H1 (cell line): ENCODE data around the gene GP1BB. TPM values are rescaled to one million over a fixed set of nuclear protein-coding genes. Genes with fewer than 3 reads are reported as not detected.

Experiments
- CTCF ChIA-PET: fragments of 300-600 bp; sonication (Branson Sonifier 250); formaldehyde crosslinking; loops from one replicate; lab custom pipeline; 2021; ENCODE audit not compliant: partially characterized antibody; lab: Charles Lee
- POLR2A ChIA-PET: fragments of 300-600 bp; sonication (Branson Sonifier 250); formaldehyde crosslinking; loops from one replicate; lab custom pipeline; 2021; ENCODE audit warnings: inconsistent platforms; ENCODE audit not compliant: partially characterized antibody; lab: Charles Lee
- DNase-seq, 2 experiments: peaks; one replicate each; pipeline versions ENCODE4 v3.0.0 to v3.0.0-alpha.2; 2010 to 2022; ENCODE audit warnings: low spot score in 2 of 2, low read depth in 1 of 2, mixed read lengths in 1 of 2
- FAIRE-seq: peaks from 2 replicates; lab custom pipeline; 2011; peaks lifted over from hg19 to GRCh38; lab: Jason Lieb, UNC
- H2AFZ ChIP-seq: 2 replicates; pipeline ENCODE4 v1.8.1; 2012; ENCODE audit warnings: low read length, inconsistent platforms
- H2AK5ac ChIP-seq: 2 replicates; pipeline ENCODE4 v1.6.1; 2013; ENCODE audit warnings: low read depth, low read length
- H2BK120ac ChIP-seq: replicated peaks from 2 replicates; pipeline ENCODE3; 2013; ENCODE audit warnings: low read depth, low read length, inconsistent platforms
- H2BK12ac ChIP-seq: 2 replicates; pipeline ENCODE4 v1.6.1; 2013; ENCODE audit warnings: low read depth, low read length
- H2BK15ac ChIP-seq: 2 replicates; pipeline ENCODE4 v1.6.1; 2013; ENCODE audit warnings: low read length
- H2BK20ac ChIP-seq: 2 replicates; pipeline ENCODE4 v1.6.1; 2013; ENCODE audit warnings: low read length
- H2BK5ac ChIP-seq: 2 replicates; pipeline ENCODE4 v1.6.1; 2013; ENCODE audit warnings: low read depth, low read length
- H3K14ac ChIP-seq: 2 replicates; pipeline ENCODE4 v1.6.1; 2013; ENCODE audit warnings: inconsistent platforms; ENCODE audit not compliant: insufficient read length
- H3K18ac ChIP-seq: 2 replicates; pipeline ENCODE4 v1.6.1; 2013; ENCODE audit warnings: low read length; ENCODE audit errors: extremely low read depth
- H3K23ac ChIP-seq: 2 replicates; pipeline ENCODE4 v1.6.1; 2013; ENCODE audit warnings: inconsistent platforms; ENCODE audit not compliant: insufficient read length
- H3K23me2 ChIP-seq: 2 replicates; pipeline ENCODE4 v1.6.1; 2013; ENCODE audit warnings: low read depth, low read length
- H3K27ac ChIP-seq: 2 replicates; pipeline ENCODE4 v1.6.1; 2011; ENCODE audit warnings: low read depth, low read length, inconsistent platforms
- H3K27me3 ChIP-seq, 4 experiments: replicated peaks in 1 of 4; 1 replicate in 1 of 4; 2 replicates in 3 of 4; pipeline versions ENCODE4 v1.6.1 to v1.8.1; 2011 to 2013; ENCODE audit warnings: low read length in 3 of 4, mild to moderate bottlenecking in 3 of 4, inconsistent platforms in 2 of 4, mixed read lengths in 2 of 4, moderate library complexity in 1 of 4; ENCODE audit not compliant: control insufficient read depth in 3 of 4, insufficient read depth in 3 of 4; ENCODE audit errors: extremely low read depth in 1 of 4
- H3K36me3 ChIP-seq, 4 experiments: 2 replicates each; pipeline versions ENCODE4 v1.6.1 to v1.8.1; 2011 to 2013; ENCODE audit warnings: mild to moderate bottlenecking in 4 of 4, low read length in 3 of 4, moderate library complexity in 2 of 4, control low read depth in 1 of 4, inconsistent platforms in 1 of 4; ENCODE audit not compliant: insufficient read depth in 4 of 4, control insufficient read depth in 2 of 4
- H3K4ac ChIP-seq: replicated peaks from 2 replicates; pipeline ENCODE3; 2013; ENCODE audit warnings: low read length, low read depth, mixed read lengths, inconsistent platforms; ENCODE audit not compliant: insufficient read length
- H3K4me1 ChIP-seq, 4 experiments: replicated peaks in 1 of 4; 1 replicate in 1 of 4; 2 replicates in 3 of 4; pipeline versions ENCODE4 v1.6.1 to v1.8.1; 2011 to 2013; ENCODE audit warnings: low read length in 3 of 4, inconsistent platforms in 2 of 4, mixed read lengths in 1 of 4; ENCODE audit not compliant: insufficient read depth in 4 of 4, control insufficient read depth in 3 of 4
- H3K4me2 ChIP-seq, 2 experiments: 2 replicates each; pipeline versions ENCODE4 v1.6.1 to v1.8.1; 2011 to 2013; ENCODE audit warnings: low read depth in 2 of 2, low read length in 2 of 2, control low read depth in 1 of 2, inconsistent platforms in 1 of 2, mild to moderate bottlenecking in 1 of 2; ENCODE audit not compliant: insufficient read depth in 1 of 2
- H3K4me3 ChIP-seq, 4 experiments: fragments of 200-600, 300-600 bp in 1 of 4; sonication (generic), shearing (Covaris generic), sonication (Bioruptor Twin) in 1 of 4; 2 replicates each; pipeline versions ENCODE4 v1.5.1 to v1.8.1; 2011 to 2016; ENCODE audit warnings: low read length in 4 of 4, low read depth in 3 of 4, control low read depth in 2 of 4, inconsistent platforms in 2 of 4, mild to moderate bottlenecking in 2 of 4, mixed read lengths in 1 of 4, moderate library complexity in 1 of 4; ENCODE audit not compliant: insufficient read depth in 2 of 4; ENCODE audit errors: extremely low read depth in 1 of 4
- H3K56ac ChIP-seq: replicated peaks from 2 replicates; pipeline ENCODE3; 2013; ENCODE audit warnings: low read depth, mild to moderate bottlenecking, mixed read lengths, low read length, inconsistent platforms; ENCODE audit not compliant: insufficient read length
- H3K79me1 ChIP-seq: 2 replicates; pipeline ENCODE4 v1.6.1; 2013; ENCODE audit warnings: low read depth, low read length, control low read depth
- H3K79me2 ChIP-seq, 2 experiments: 2 replicates each; pipeline versions ENCODE4 v1.6.1 to v1.8.1; 2012 to 2013; ENCODE audit warnings: low read length in 2 of 2, mild to moderate bottlenecking in 2 of 2, inconsistent platforms in 1 of 2; ENCODE audit not compliant: insufficient read depth in 2 of 2, control insufficient read depth in 1 of 2
- H3K9ac ChIP-seq, 4 experiments: replicated peaks in 1 of 4; 1 replicate in 1 of 4; 2 replicates in 3 of 4; pipeline versions ENCODE4 v1.6.1 to v1.8.1; 2011 to 2013; ENCODE audit warnings: low read depth in 3 of 4, low read length in 3 of 4, control low read depth in 2 of 4, mild to moderate bottlenecking in 2 of 4, moderate library complexity in 2 of 4, inconsistent platforms in 1 of 4; ENCODE audit errors: extremely low read depth in 1 of 4
- H3K9me3 ChIP-seq, 2 experiments: 2 replicates each; pipeline versions ENCODE4 v1.6.1 to v1.8.1; 2012 to 2013; ENCODE audit warnings: mild to moderate bottlenecking in 2 of 2, moderate library complexity in 2 of 2, control low read depth in 1 of 2, inconsistent platforms in 1 of 2, low read depth in 1 of 2, low read length in 1 of 2, mixed read lengths in 1 of 2; ENCODE audit not compliant: insufficient read depth in 2 of 2
- H4K20me1 ChIP-seq, 2 experiments: replicated peaks in 1 of 2; 2 replicates each; pipeline versions ENCODE3 to v1.8.1; 2011 to 2013; ENCODE audit warnings: inconsistent platforms in 2 of 2, low read length in 2 of 2, mild to moderate bottlenecking in 1 of 2; ENCODE audit not compliant: insufficient read depth in 2 of 2, control insufficient read depth in 1 of 2
- H4K5ac ChIP-seq: 2 replicates; pipeline ENCODE4 v1.6.1; 2013; ENCODE audit warnings: low read length, low read depth, mixed read lengths, inconsistent platforms; ENCODE audit not compliant: insufficient read length
- H4K8ac ChIP-seq: 2 replicates; pipeline ENCODE4 v1.8.0; 2013; ENCODE audit warnings: mild to moderate bottlenecking, moderate library complexity, low read length, inconsistent platforms; ENCODE audit not compliant: insufficient read depth; ENCODE audit errors: extremely low read depth
- H4K91ac ChIP-seq: replicated peaks from 2 replicates; pipeline ENCODE3; 2013; ENCODE audit warnings: low read length, mixed read lengths, inconsistent platforms; ENCODE audit not compliant: insufficient read length
- EZH2 ChIP-seq: fragments of 200-600 bp; sonication (generic); IDR thresholded peaks from 2 replicates; pipeline ENCODE4 v1.7.1; 2012; ENCODE audit warnings: low read depth, mild to moderate bottlenecking, moderate library complexity, low read length, inconsistent platforms; ENCODE audit not compliant: severe bottlenecking
- GABPA ChIP-seq: IDR thresholded peaks from 2 replicates; pipeline ENCODE4 v1.6.1; 2011; ENCODE audit warnings: mild to moderate bottlenecking, low read length, moderate library complexity, borderline replicate concordance; ENCODE audit not compliant: insufficient read depth
- GTF2F1 ChIP-seq: IDR thresholded peaks from 2 replicates; pipeline ENCODE4 v1.6.1; 2012; ENCODE audit warnings: low read depth, low read length, improper control_type of control experiment, borderline replicate concordance
- POLR2AphosphoS5 ChIP-seq: IDR thresholded peaks from 2 replicates; pipeline ENCODE4 v1.6.1; 2011; ENCODE audit warnings: low read depth, low read length
- POU5F1 ChIP-seq: IDR thresholded peaks from 2 replicates; pipeline ENCODE4 v1.6.1; 2011; ENCODE audit warnings: low read depth, mild to moderate bottlenecking, low read length, moderate library complexity
- SAP30 ChIP-seq: fragments of 300-600 bp; sonication (generic); IDR thresholded peaks from 2 replicates; pipeline ENCODE4 v1.7.1; 2012; ENCODE audit warnings: low read length, moderate library complexity, mild to moderate bottlenecking, inconsistent platforms; ENCODE audit not compliant: insufficient read depth, insufficient replicate concordance
- SIN3A ChIP-seq, 2 experiments: IDR thresholded peaks in 1 of 2; conservative IDR thresholded peaks in 1 of 2; 2 replicates each; pipeline ENCODE4 v1.6.1; 2011 to 2012; ENCODE audit warnings: low read length in 2 of 2, improper control_type of control experiment in 1 of 2, low read depth in 1 of 2, mild to moderate bottlenecking in 1 of 2
- SP2 ChIP-seq: IDR thresholded peaks from 2 replicates; pipeline ENCODE4 v1.6.1; 2012; ENCODE audit warnings: mild to moderate bottlenecking, low read length, inconsistent platforms
- TAF1 ChIP-seq: IDR thresholded peaks from 2 replicates; pipeline ENCODE4 v1.6.1; 2011; ENCODE audit warnings: mild to moderate bottlenecking, low read depth, low read length
- WGBS, 2 experiments: shearing (Covaris generic) in 1 of 2; methylation state at CpG; one replicate each; pipeline versions ENCODE4 v1.1.6 to v1.1.7; 2013 to 2015; ENCODE audit warnings: low lambda C conversion rate in 2 of 2, mixed read lengths in 2 of 2, inconsistent platforms in 1 of 2, low coverage in 1 of 2, missing lambda C conversion rate in 1 of 2; ENCODE audit not compliant: insufficient replicate concordance in 2 of 2, insufficient coverage in 1 of 2, insufficient read length in 1 of 2; ENCODE audit errors: extremely low coverage in 1 of 2, missing lambda C conversion rate in 1 of 2; 5-methylcytosine and 5-hydroxymethylcytosine counted together
- polyA plus RNA-seq, 7 experiments: library from polyadenylated mRNA; depleted of rRNA in 3 of 7; stranded (reverse) in 5 of 7; unstranded in 2 of 7; fragments of >200 nt in 5 of 7; fragments of 200-250 nt in 2 of 7; gene quantifications; 1 replicate in 5 of 7; 2 replicates in 1 of 7; 4 replicates in 1 of 7; pipeline versions ENCODE4 v1.2.1 to v1.2.3, GENCODE V29; 2011 to 2013; ENCODE audit warnings: missing spikeins in 2 of 7, mixed read lengths in 2 of 7
- total RNA-seq: library from RNA; stranded (reverse); fragmentation: NEBNext Ultra II Directional; extraction: Animal tissue kit (Norgen Biotek cat#: 25700); gene quantifications from 2 replicates; pipeline ENCODE4 v1.2.1, GENCODE V29; 2021
- TF ChIP-seq, protein P1 (sequence below): IDR thresholded peaks from 2 replicates; pipeline ENCODE4 v1.6.1; 2011; ENCODE audit warnings: low read depth, mild to moderate bottlenecking, low read length; ENCODE audit not compliant: insufficient read depth
- TF ChIP-seq, protein P2 (sequence below): IDR thresholded peaks from 2 replicates; pipeline ENCODE4 v1.6.1; 2012; ENCODE audit warnings: inconsistent platforms

The GP1BB gene
- total and polyA plus RNA-seq, 2 of the 8 experiments (the other 6 are each of a cell fraction or from before 2014, with no cell fraction given), result 0.36 TPM; not detected in 1

DNA sequence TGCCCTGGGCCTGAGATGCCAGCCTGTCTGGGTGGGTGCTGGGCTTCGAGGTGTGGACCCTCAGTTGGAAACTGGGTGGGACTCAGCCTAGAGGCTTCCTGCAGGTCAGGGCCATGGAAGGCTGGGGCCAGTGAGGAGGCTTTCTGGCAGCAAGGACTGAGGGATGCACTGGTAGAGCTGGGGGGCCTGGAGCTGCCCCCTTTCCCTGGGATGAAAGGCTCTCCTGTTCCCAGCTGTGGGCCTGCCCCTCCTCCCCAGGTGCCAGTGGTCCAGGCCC is 6.6 kb upstream of the GP1BB start:
- no peak overlapping the region for H2AFZ ChIP-seq
- H3K23me2 ChIP-seq, result peaks cover 14% of the 10 kb centered on the region; the same call in 1 of the 2 replicates
- no peak for FAIRE-seq
- no peak overlapping the region for H3K4ac ChIP-seq
- H4K91ac ChIP-seq, result no peak overlapping the region
- peaks cover 37 to 85% (median 71%) of the 10 kb centered on the region in 4 experiments for H3K27me3 ChIP-seq
- no peak overlapping the region for H3K18ac ChIP-seq
- H2BK120ac ChIP-seq, result no peak overlapping the region
- no peak overlapping the region for H4K5ac ChIP-seq
- H3K23ac ChIP-seq, result no peak overlapping the region
- H2BK15ac ChIP-seq, result 0 out of 2 replicates have a peak overlapping the region, but pooled peaks have one; percentile 6
- no peak overlapping the region for H3K27ac ChIP-seq
- H3K79me2 ChIP-seq, result no peaks in the 10 kb centered on the region
- peak overlapping the region; percentile 90; the same call in 1 of the 2 replicates for H2BK12ac ChIP-seq
- no peak overlapping the region for H3K14ac ChIP-seq
- H3K9me3 ChIP-seq, result no peaks in the 10 kb centered on the region; a peak in 1 of 4 replicates
- H3K4me3 ChIP-seq, result no peak overlapping the region
- no peak overlapping the region for H3K9ac ChIP-seq
- no peak overlapping the region for H3K4me2 ChIP-seq
- no peak overlapping the region for H2AK5ac ChIP-seq
- H3K36me3 ChIP-seq, result peaks cover 0 to 5% (median 0%) of the 10 kb centered on the region in 4 experiments; a peak in 1 of 8 replicates
- DNase-seq, result no peak
- CTCF ChIA-PET, result interaction anchor here (0.8 to 3.8 kb wide), 8 partner anchors 9 to 193 kb away, joined by 3 to 30 read pairs (median 4); no protein-coding TSS in a partner anchor
- H2BK5ac ChIP-seq, result no peak overlapping the region
- 100% methylated on average over 1 of the region's 1 CpG; no CpG with 5 or more reads in 1 of the 2 experiments for WGBS, 2 experiments
- peaks cover 0 to 23% (median 12%) of the 10 kb centered on the region in 4 experiments; a peak in 5 of 7 replicates for H3K4me1 ChIP-seq
- POLR2A ChIA-PET, result interaction anchor here (2.4 kb wide), 1 partner anchor 37 kb away, joined by 7 read pairs; no protein-coding TSS in a partner anchor
- 0 out of 2 replicates have a peak overlapping the region, but pooled peaks have one; percentile 48 for H2BK20ac ChIP-seq
- no peak overlapping the region for H3K56ac ChIP-seq
- no peak overlapping the region; the same call in 1 of the 2 replicates for H4K8ac ChIP-seq
- peaks cover 8 to 21% of the 10 kb centered on the region in 2 experiments for H4K20me1 ChIP-seq
- H3K79me1 ChIP-seq, result no peaks in the 10 kb centered on the region; the same call in 1 of the 2 replicates
- no peak for TF ChIP-seq GABPA
- TF ChIP-seq POU5F1, result no peak
- no peak for TF ChIP-seq POLR2AphosphoS5
- TF ChIP-seq, protein P1, sequence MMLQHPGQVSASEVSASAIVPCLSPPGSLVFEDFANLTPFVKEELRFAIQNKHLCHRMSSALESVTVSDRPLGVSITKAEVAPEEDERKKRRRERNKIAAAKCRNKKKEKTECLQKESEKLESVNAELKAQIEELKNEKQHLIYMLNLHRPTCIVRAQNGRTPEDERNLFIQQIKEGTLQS, result no peak
- no peak for TF ChIP-seq GTF2F1
- no peak for TF ChIP-seq SP2
- no peak for TF ChIP-seq EZH2
- TF ChIP-seq, protein P2, sequence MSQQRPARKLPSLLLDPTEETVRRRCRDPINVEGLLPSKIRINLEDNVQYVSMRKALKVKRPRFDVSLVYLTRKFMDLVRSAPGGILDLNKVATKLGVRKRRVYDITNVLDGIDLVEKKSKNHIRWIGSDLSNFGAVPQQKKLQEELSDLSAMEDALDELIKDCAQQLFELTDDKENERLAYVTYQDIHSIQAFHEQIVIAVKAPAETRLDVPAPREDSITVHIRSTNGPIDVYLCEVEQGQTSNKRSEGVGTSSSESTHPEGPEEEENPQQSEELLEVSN, result no peak
- TF ChIP-seq TAF1, result no peak
- no peak for TF ChIP-seq SIN3A (conservative IDR thresholded peaks at IDR 0.05 in 1 of 2, IDR thresholded peaks at IDR 0.05 in 1 of 2; ENCODE audit: low read depth in 1 of 2, low read length in 2 of 2)
- no peak for TF ChIP-seq SAP30
